Central memory CD4-positive, alpha-beta T cell (primary cell): ENCODE data around the gene PDPK1.
A peak's percentile ranks its signal among the peaks of the same experiment; 100 is the strongest.

ENCODE experiments used
- DNase-seq: peaks from one replicate; pipeline ENCODE4 v3.0.0; 2022

The PDPK1 gene

GRCh38 chr16:2507052-2507659, 30.7 kb upstream of the PDPK1 start:
- no peak for DNase-seq

- DNase-seq = no peak
These were observed 30.2 kb upstream of the PDPK1 start for GRCh38 chr16:2507665-2508064.

GRCh38 chr16:2508722-2509400, 29.0 kb upstream of the PDPK1 start:
- DNase-seq = no peak

- DNase-seq = no peak
These were observed 26.6 kb upstream of the PDPK1 start for GRCh38 chr16:2511128-2511800.

GRCh38 chr16:2511996-2512734, 25.7 kb upstream of the PDPK1 start:
- no peak for DNase-seq

GRCh38 chr16:2512735-2513404, 25.0 kb upstream of the PDPK1 start:
- no peak for DNase-seq

GRCh38 chr16:2513405-2514332, 24.2 kb upstream of the PDPK1 start, which contains the start of gene ATP6V0C:
TSS of gene ATP6V0C (plus strand) at chr16:2513952. CDS start at chr16:2514104, 152 bp downstream.
- DNase-seq = peak; percentile 91

- DNase-seq = peak; percentile 42
These were observed 23.3 kb upstream of the PDPK1 start for GRCh38 chr16:2514333-2515179.

GRCh38 chr16:2515180-2515851, 22.5 kb upstream of the PDPK1 start:
- no peak for DNase-seq

GRCh38 chr16:2516391-2517240, 21.2 kb upstream of the PDPK1 start:
- no peak for DNase-seq

GRCh38 chr16:2517954-2518605, 19.7 kb upstream of the PDPK1 start:
- DNase-seq = no peak

- no peak for DNase-seq
These were observed 18.8 kb upstream of the PDPK1 start for GRCh38 chr16:2518823-2519710.

GRCh38 chr16:2519711-2520080, 18.1 kb upstream of the PDPK1 start:
- no peak for DNase-seq

- peak; percentile 83 for DNase-seq
These were observed 17.6 kb upstream of the PDPK1 start, which contains the start of gene AMDHD2 for GRCh38 chr16:2520097-2520783. TSS of gene AMDHD2 (plus strand) at chr16:2520371. CDS start at chr16:2520459, 88 bp downstream.

- DNase-seq = peak; percentile 88
These were observed 16.9 kb upstream of the PDPK1 start for GRCh38 chr16:2520784-2521531.

- no peak for DNase-seq
These were observed 14.0 kb upstream of the PDPK1 start for GRCh38 chr16:2523801-2524231.
